ENCODE data around the gene FRG1. TPM values are rescaled to one million over a fixed set of nuclear protein-coding genes. Genes with fewer than 3 reads are reported as not detected.
"Not testable (repeated sequence)": the region's sequence is repeated elsewhere in the genome, so short reads cannot be mapped to it uniquely, and the experiment has no call there.

Gene FRG1
- total RNA-seq, 1 experiment from 2014 or later, result 16.1 TPM

- H3K4me3 ChIP-seq (ENCODE audit: low read depth in 2 of 2, low read length in 2 of 2); H3K27ac ChIP-seq (ENCODE audit: low read length); in situ Hi-C loops (cut with HindIII; ENCODE audit: low pct_unique_long_range_greater_than_20kb, low sequenced_read_pairs); H3K9me3 ChIP-seq (ENCODE audit: control insufficient read depth, insufficient read depth, low read depth, low read length); CTCF ChIA-PET; intact Hi-C loops (cut with micrococcal nuclease; ENCODE audit: unreplicated experiment); DNase-seq (ENCODE audit: low read depth, low spot score); H3K36me3 ChIP-seq (ENCODE audit: control insufficient read depth, insufficient read depth, low read length); H3K4me1 ChIP-seq (ENCODE audit: control insufficient read depth, insufficient read depth, low read length); H3K27me3 ChIP-seq (ENCODE audit: control insufficient read depth, insufficient read depth, low read length); BruUV-seq (replicated peaks); ATAC-seq: not testable (repeated sequence)
- POLR2A ChIA-PET, result interaction anchor here (0.7 kb wide), 1 partner anchor 14 kb away, joined by 3 read pairs; no protein-coding TSS in a partner anchor
These were observed 3.4 kb downstream of the FRG1 start for GRCh38 chr4:189944077-189944476.

- H3K9me3 ChIP-seq (ENCODE audit: control insufficient read depth, insufficient read depth, low read depth, low read length); intact Hi-C loops (cut with micrococcal nuclease; ENCODE audit: unreplicated experiment); H3K27ac ChIP-seq (ENCODE audit: low read length); ATAC-seq; H3K27me3 ChIP-seq (ENCODE audit: control insufficient read depth, insufficient read depth, low read length); H3K36me3 ChIP-seq (ENCODE audit: control insufficient read depth, insufficient read depth, low read length); DNase-seq (ENCODE audit: low read depth, low spot score); CTCF ChIA-PET; in situ Hi-C loops (cut with HindIII; ENCODE audit: low pct_unique_long_range_greater_than_20kb, low sequenced_read_pairs); H3K4me1 ChIP-seq (ENCODE audit: control insufficient read depth, insufficient read depth, low read length); POLR2A ChIA-PET; H3K4me3 ChIP-seq (ENCODE audit: low read depth in 2 of 2, low read length in 2 of 2); BruUV-seq (replicated peaks): not testable (repeated sequence)
These were observed 6.2 kb downstream of the FRG1 start for GRCh38 chr4:189946906-189947305.

- H3K4me1 ChIP-seq (ENCODE audit: control insufficient read depth, insufficient read depth, low read length); H3K4me3 ChIP-seq (ENCODE audit: low read depth in 2 of 2, low read length in 2 of 2); in situ Hi-C loops (cut with HindIII; ENCODE audit: low pct_unique_long_range_greater_than_20kb, low sequenced_read_pairs); BruUV-seq (replicated peaks); intact Hi-C loops (cut with micrococcal nuclease; ENCODE audit: unreplicated experiment); H3K27ac ChIP-seq (ENCODE audit: low read length); H3K9me3 ChIP-seq (ENCODE audit: control insufficient read depth, insufficient read depth, low read depth, low read length); POLR2A ChIA-PET; H3K36me3 ChIP-seq (ENCODE audit: control insufficient read depth, insufficient read depth, low read length); ATAC-seq; CTCF ChIA-PET; DNase-seq (ENCODE audit: low read depth, low spot score); H3K27me3 ChIP-seq (ENCODE audit: control insufficient read depth, insufficient read depth, low read length): not testable (repeated sequence)
These were observed 7.8 kb downstream of the FRG1 start for GRCh38 chr4:189948486-189948885.

- H3K36me3 ChIP-seq (ENCODE audit: control insufficient read depth, insufficient read depth, low read length); H3K4me1 ChIP-seq (ENCODE audit: control insufficient read depth, insufficient read depth, low read length); intact Hi-C loops (cut with micrococcal nuclease; ENCODE audit: unreplicated experiment); CTCF ChIA-PET; H3K27ac ChIP-seq (ENCODE audit: low read length); DNase-seq (ENCODE audit: low read depth, low spot score); BruUV-seq (replicated peaks); in situ Hi-C loops (cut with HindIII; ENCODE audit: low pct_unique_long_range_greater_than_20kb, low sequenced_read_pairs); POLR2A ChIA-PET; ATAC-seq; H3K9me3 ChIP-seq (ENCODE audit: control insufficient read depth, insufficient read depth, low read depth, low read length); H3K27me3 ChIP-seq (ENCODE audit: control insufficient read depth, insufficient read depth, low read length); H3K4me3 ChIP-seq (ENCODE audit: low read depth in 2 of 2, low read length in 2 of 2): not testable (repeated sequence)
These were observed 28.6 kb downstream of the FRG1 start for GRCh38 chr4:189969291-189969690.

GRCh38 chr4:189973646-189974045 is 33.0 kb downstream of the FRG1 start:
- DNase-seq (ENCODE audit: low read depth, low spot score) (no peak), ATAC-seq (no peak)
- Histone ChIP-seq H3K4me3 (ENCODE audit: low read depth in 2 of 2, low read length in 2 of 2) (no peak overlapping the region), H3K27me3 (ENCODE audit: control insufficient read depth, insufficient read depth, low read length) (no peaks in the 10 kb centered on the region), H3K27ac (ENCODE audit: low read length) (no peak overlapping the region), H3K9me3 (ENCODE audit: control insufficient read depth, insufficient read depth, low read depth, low read length) (no peaks in the 10 kb centered on the region), H3K4me1 (ENCODE audit: control insufficient read depth, insufficient read depth, low read length) (no peaks in the 10 kb centered on the region), H3K36me3 (ENCODE audit: control insufficient read depth, insufficient read depth, low read length) (no peaks in the 10 kb centered on the region)
- CTCF ChIA-PET, result no interaction called here
- no peak for TF ChIP-seq SIN3A (IDR thresholded peaks at IDR 0.05; ENCODE audit: borderline replicate concordance, insufficient read depth, low read depth, low read length)
- TF ChIP-seq REST (IDR thresholded peaks at IDR 0.05; ENCODE audit: insufficient read depth in 1 of 2, low read depth in 2 of 2, low read length in 1 of 2), result no peak
- TF ChIP-seq CTCF (IDR thresholded peaks at IDR 0.05), result no peak
- no peak for TF ChIP-seq TCF7L2 (IDR thresholded peaks at IDR 0.05; ENCODE audit: low read depth, low read length)
- no peak for TF ChIP-seq POLR2AphosphoS5 (IDR thresholded peaks at IDR 0.05; ENCODE audit: low read depth, low read length)
- in situ Hi-C loops (cut with HindIII; ENCODE audit: low pct_unique_long_range_greater_than_20kb, low sequenced_read_pairs) (no loop called here), intact Hi-C loops (cut with micrococcal nuclease; ENCODE audit: unreplicated experiment) (no loop called here)
- BruUV-seq (replicated peaks), result no TSS peak
- POLR2A ChIA-PET, result no interaction called here

All from Panc1 (cell line).